GM18951 (cell line): ENCODE results near the gene BTBD19.
"Not testable (repeated sequence)": the region's sequence is repeated elsewhere in the genome, so short reads cannot be mapped to it uniquely, and the experiment has no call there.

Experiments used
- POLR2A ChIP-seq: IDR thresholded peaks from 4 replicates; pipeline ENCODE4 v1.6.1; 2011; ENCODE audit warnings: mild to moderate bottlenecking; ENCODE audit not compliant: insufficient read length, insufficient read depth; ENCODE audit errors: extremely low read depth
- in situ Hi-C: fragments of 300-500 bp; cut with MboI; formaldehyde crosslinking; loops from one replicate; pipeline ENCODE4 v1.12.0; 2022; ENCODE audit warnings: low sequenced_read_pairs, mixed read lengths, inconsistent platforms; ENCODE audit not compliant: unreplicated experiment

Gene BTBD19, protein sequence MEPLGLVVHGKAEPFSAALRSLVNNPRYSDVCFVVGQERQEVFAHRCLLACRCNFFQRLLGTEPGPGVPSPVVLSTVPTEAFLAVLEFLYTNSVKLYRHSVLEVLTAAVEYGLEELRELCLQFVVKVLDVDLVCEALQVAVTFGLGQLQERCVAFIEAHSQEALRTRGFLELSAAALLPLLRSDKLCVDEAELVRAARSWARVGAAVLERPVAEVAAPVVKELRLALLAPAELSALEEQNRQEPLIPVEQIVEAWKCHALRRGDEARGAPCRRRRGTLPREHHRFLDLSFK

GRCh38 chr1:44808063-44808937 is at the start of gene BTBD19:
TSS of gene BTBD19 (plus strand) at chr1:44808523. CDS start at chr1:44808821, 298 bp downstream.
- in situ Hi-C loops: loop anchor here (25.0 kb wide), 1 partner anchor 679 kb away; the partner anchor contains the start of gene TESK2
- TF ChIP-seq POLR2A: no peak

- in situ Hi-C loops: no loop called here
- no peak for TF ChIP-seq POLR2A
Measured at GRCh38 chr1:44759077-44759476, 49.2 kb upstream of the BTBD19 start.

DNA sequence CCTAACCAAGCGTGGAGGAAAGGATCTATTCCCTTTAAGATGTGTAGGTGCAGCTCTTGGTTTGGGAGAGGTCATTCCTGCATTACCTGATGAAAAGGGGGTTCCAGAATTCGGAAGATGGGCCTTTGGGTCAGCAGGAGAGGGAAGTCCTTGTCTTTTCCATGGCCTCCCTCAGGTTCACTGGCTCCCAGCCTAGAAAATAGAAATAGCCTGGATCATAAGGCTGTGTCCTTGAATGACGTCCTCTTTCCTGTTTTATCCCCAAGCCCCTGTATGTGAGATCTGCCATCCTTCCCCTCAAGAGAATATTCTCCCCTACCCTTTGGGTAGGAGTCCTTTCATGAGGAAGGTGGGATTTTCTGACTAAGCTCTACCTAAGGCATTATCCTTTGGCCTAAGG is 47.4 kb upstream of the BTBD19 start:
- no peak for TF ChIP-seq POLR2A
- in situ Hi-C loops: no loop called here

GRCh38 chr1:44766421-44766820 is 41.9 kb upstream of the BTBD19 start:
- in situ Hi-C loops: not testable (repeated sequence)

DNA sequence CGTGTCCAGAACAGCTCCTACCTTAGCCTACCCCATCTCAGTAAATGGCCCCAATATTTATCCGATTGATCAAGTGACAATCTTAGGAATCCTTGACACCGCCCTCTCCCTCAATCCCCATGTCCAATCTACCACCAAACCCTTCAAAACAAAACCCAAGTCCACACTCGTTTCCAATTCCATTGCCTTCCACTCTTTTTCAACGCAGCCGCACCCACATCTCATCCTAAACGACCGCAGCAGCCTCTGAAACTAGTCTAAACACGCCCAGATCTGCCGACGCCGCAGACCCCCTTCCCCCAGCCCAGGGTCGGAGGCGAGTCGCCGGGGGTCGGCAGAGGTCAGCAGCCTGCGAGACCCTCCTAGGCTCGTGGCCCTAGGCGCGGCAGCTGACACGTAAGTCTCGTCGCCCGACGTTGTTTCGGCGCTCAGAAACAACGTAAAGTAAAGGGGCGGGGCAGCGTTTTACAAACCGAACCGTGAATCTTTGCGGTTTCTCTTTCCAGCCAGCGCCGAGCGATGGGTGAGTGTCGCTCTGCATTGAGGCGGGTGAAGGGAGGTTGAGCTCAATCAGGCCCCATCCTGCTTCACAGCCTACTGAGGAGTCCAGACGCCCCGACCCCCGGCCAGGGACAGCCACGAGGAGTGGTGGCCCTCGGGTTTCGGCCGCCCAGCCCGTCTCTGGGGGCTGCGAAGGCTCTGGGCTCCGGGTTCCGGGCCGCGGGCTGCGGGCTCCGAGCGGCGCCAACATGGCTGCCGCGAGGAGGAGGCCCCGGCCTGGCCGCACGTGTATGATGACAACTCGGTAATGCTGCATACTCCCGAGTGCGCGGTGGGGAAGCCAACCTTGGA is 33.0 kb upstream of the BTBD19 start, which contains the start of gene RPS8:
RPS8 (plus strand) TSS at position 463 of the 852 bp plus-strand sequence; CDS start at position 520, 57 bp downstream.
- in situ Hi-C loops: no loop called here
- peak; percentile 99 for TF ChIP-seq POLR2A

GRCh38 chr1:44775930-44776729 is 32.2 kb upstream of the BTBD19 start:
- in situ Hi-C loops: no loop called here
- no peak for TF ChIP-seq POLR2A

- TF ChIP-seq POLR2A: no peak
- in situ Hi-C loops: no loop called here
Measured at GRCh38 chr1:44776730-44777068, 31.6 kb upstream of the BTBD19 start.

GRCh38 chr1:44777547-44777946 is 30.8 kb upstream of the BTBD19 start:
- no peak for TF ChIP-seq POLR2A
- in situ Hi-C loops: no loop called here

GRCh38 chr1:44777969-44778635 is 30.2 kb upstream of the BTBD19 start:
- in situ Hi-C loops: no loop called here
- TF ChIP-seq POLR2A: no peak

DNA sequence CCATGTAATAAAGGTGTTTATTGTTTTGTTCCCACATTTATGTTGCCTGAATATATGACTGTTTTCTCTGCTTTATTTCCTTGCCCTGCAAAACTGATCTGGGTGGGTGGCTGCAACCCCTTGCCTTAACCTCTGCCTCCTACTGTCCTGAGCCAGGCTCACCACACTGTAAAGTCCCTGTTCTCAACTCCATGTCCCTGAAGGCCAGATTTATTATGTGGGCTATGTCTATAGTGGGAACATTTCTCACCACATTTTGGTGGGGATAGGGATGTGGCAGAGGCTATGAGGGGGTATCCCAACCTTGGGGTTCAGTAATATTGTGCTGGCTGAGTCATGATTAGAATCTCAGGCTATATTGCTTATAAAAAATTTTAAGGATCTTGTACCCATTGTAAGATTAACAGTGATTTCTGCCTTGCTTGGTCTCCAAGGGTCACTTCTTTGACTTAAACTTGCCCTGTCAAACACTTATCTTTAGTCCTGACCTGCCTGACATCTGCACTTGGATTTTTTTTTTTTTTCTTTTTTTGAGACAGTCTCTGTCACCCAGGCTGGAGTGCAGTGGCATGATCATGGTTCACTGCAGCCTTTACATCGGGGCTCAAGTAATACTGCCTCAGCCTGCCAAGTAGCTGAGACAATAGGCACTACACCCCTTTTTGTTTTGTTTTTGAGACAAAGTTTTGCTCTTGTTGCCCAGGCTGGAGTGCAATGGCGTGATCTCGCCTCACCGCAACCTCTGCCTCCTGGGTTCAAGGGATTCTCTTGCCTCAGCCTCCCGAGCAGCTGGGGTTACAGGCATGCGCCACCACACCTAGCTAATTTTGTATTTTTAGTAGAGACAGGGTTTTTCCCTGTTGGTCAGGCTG is 29.4 kb upstream of the BTBD19 start:
- in situ Hi-C loops: no loop called here
- TF ChIP-seq POLR2A: no peak

GRCh38 chr1:44780583-44781121 is 27.7 kb upstream of the BTBD19 start:
- TF ChIP-seq POLR2A: peak; percentile 22
- in situ Hi-C loops: no loop called here
